HG03469 (cell line): ENCODE data around the gene MRPS15.
A peak's percentile ranks its signal among the peaks of the same experiment; 100 is the strongest.
"Not testable (repeated sequence)": the region's sequence is repeated elsewhere in the genome, so short reads cannot be mapped to it uniquely, and the experiment has no call there.

Experiments
- ATAC-seq: cut with Tn5 transposase; IDR thresholded peaks from one replicate; pipeline ENCODE4 v1.9.1; 2021; ENCODE audit warnings: mild to moderate bottlenecking, moderate library complexity, moderate number of reproducible peaks; ENCODE audit not compliant: unreplicated experiment

Gene MRPS15

DNA sequence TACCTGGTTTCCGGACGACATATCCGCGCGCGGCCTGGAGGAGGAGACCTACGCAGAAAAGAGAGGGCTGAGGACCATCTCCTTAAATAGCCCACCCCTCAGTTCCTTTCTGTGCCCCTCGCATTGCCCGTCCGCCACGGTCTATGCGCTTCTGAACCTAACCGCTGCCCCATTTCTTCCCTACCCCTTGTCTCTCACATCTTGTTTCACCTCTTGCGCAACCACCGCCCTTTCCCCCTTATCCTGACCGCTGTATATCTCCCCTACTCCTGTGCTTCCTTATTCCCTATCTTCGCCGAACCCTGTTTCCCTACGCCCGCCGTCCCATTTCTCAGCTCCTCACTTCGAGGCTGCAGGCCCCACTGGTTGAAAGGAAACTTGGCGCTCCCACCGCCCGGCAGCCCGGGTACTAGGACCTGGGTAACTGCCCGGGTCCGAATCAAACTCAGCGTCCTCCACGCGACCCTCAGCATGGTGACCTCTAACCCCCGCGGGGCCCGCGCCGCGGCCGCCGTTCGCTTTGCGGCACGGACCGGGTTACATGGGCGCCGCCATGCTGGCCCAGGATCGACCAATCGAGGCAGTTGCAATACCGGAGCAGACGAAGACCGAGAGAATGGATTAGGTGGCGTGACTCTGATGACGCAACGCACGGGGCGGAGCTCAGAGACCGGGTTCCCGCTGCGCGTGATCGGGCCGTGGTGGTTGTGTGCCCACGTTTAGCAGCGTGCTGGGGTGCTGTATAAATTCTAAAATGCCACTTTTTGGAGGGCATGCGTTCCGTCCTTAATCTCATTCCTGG is at the start of gene MRPS15:
Gene MRPS15, minus strand, starts transcription at position 582 of the 802 bp plus-strand sequence. Its CDS starts 109 bp downstream, at position 473.
- peak; percentile 77 for ATAC-seq

DNA sequence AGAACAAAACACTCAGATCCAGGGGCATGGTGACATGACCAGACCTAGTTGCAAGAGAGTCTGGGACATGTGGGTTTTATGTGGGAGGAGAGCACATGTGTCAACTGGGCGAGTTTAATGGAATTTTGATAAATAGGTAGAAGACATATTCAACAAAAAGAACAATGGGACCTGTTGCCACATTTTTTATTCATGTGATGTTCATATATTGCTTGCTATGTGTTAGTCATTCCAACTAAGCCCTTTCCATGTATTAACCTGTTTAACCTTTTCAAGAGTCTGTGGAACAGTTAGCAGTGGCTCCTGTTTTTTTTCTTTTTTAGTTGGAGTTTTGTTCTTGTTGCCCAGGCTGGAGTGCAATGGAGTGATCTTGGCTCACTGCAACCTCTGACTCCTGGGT is 48.7 kb upstream of the MRPS15 start:
- no peak for ATAC-seq

DNA sequence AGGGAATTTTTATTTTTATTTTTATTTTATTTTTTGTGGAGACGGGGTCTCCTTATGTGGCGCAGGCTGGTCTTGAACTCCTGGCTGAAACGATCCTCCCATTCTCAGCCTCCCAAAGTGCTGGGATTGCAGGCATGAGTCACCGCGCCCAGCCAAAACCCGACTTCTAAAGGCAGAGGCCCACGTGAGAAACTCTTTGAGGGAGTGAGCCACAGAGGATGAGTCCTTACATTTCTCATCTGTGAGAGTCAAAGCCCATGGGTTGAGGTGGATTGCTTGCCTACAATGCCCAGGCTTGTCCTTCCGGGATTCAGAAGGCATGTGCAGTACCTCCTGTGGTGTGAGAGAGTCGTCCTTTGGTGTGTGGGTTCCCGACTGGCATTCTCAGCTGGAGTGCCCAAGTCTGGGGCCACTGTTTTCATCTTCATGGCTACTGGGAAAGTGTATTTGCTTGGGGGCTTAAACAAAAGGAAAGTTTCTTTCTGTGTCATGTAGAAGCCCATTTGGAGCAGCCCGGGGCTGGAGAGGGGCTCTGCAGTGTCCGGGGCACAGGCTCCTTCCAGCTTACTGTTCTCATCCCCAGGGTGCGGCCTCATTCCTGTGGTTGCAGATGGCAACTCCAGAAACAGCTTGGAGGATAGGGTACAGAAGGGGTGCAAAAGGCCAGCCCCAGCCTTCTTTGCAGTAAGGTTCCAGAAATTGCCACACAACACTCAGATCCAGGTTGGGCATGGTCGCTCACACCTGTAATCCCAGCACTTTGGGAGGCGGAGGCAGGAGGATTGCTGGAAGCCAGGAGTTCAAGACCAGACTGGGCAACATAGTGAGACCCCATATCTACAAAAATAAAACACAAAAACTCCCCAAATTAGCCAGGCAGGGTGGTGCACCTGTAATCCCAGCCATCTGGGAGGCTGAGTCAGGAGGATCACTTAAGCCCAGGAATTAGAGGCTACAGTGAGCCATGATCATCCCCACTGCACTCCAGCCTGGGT is 47.9 kb upstream of the MRPS15 start:
- no peak for ATAC-seq

DNA sequence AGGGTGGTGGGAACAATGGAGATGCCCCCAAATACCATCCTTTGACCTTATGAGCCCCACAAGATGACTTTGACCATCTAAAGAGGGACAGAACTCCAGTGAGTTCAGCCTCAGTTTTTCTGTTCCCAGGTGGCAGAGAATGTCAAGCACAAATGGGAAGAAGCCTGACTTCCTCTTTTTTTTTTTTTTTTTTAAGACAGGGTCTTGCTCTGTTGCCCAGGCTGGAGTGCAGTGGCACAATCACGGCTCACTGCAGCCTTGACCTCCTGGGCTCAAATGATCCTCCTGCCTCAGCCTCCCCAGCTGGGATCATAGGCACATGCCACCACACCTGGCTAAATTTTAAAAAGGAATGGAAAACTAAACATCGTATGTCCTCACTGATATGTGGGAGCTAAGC is 47.0 kb upstream of the MRPS15 start:
- ATAC-seq: not testable (repeated sequence)

DNA sequence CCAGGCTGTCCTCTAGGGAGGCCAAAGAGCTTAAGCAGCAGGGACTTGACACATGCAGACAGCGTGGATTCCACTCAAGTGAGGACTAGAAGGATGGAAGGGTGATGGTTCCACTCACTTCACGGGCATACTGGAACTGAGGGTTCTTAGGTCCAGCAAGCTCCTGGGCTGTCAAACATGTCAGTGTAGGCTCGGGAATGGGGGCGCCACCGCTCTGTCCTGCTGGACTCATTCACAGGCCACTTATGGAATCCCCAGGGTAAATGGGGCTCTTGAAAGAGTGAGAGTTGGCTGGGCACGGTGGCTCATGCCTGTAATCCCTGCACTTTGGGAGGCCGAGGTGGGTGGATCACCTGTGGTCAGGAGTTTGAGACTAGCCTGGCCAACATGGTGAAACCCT is 46.2 kb upstream of the MRPS15 start:
- ATAC-seq: no peak

DNA sequence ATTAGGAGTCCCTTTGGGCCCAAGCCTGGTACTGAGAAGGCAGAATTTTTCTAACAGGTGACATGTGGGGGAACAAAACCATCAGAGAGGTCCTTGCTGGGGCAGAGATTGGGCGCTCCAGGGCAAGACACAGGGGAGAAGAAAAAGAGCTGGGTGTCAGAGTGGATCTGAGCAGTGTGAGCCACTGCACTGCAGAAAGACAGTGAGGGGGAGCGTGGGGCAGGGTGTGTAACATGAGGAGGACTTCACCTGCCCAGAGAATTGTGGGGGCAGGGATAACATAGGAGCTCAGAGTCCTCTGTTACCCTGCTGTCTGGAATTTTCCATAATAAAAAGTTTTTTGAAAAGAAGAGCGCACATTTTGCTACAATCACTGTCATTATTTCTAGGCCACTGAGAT is 44.1 kb upstream of the MRPS15 start:
- ATAC-seq: no peak

DNA sequence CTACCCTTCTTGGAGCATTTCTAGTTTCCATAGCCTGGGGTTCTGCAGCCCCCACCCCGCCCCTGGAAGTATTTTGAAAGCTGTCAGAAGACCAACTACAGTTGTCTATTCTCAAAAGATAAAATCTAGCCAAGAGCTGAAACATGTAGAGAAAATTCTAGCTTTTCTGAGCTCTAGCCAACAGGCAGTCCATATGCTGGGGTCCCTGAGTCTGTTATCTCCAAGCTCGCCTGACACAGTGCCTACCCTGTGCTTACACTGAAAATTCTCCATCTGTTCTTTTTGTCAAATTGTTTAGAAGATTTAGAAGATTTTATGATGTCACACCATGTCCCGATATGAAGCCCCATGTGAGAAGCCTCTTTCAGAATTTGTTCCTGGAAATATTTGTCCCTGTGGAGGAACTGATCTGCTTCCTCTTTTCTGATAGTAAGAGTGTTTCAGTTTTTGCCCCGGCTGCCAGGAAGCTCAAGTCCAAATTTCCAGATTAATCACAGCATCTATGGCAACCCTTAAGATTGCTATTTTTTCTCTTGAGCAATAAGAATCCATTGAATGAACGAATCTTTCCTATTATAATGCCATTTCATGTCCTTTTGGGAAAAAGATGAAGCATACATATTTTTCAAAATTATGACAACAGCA is 42.2 kb upstream of the MRPS15 start:
- no peak for ATAC-seq

DNA sequence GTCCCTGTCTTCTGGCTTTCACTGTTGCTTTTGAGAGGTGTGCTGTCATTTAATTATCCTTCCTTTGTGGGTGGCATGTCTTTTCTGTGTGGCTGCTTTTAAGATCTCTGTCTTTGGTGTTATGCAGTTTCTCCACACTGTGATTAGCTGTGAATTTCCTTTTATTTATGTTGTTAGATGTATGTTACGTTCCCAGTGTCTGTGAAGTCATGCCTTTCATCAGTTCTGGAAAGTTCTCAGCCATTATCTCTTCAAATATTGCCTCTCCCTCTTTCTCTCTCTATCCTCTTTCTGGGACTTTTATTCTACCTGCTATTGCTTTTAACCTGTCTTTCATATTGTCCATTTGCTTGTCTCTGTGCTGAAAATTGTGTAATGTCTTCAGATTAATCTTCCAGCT is 39.5 kb upstream of the MRPS15 start:
- ATAC-seq: no peak

DNA sequence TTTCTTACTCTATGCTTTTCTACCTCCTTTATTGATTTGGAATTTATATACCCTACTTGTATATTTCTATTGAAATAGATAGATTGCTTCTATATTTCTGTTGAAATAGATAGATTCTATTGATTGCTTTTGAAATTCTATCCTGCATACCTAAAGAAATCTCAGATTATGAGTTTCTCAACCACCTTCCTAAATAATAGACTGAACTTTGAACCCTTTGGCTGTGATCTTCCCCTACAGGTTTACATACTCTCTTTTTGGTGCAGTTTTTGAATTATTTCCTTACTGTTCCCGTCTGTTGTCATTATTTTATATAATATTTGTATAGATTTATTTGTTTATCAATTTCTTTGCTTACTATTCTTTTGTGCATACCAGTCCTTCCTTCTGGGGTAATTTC is 39.0 kb upstream of the MRPS15 start:
- no peak for ATAC-seq

DNA sequence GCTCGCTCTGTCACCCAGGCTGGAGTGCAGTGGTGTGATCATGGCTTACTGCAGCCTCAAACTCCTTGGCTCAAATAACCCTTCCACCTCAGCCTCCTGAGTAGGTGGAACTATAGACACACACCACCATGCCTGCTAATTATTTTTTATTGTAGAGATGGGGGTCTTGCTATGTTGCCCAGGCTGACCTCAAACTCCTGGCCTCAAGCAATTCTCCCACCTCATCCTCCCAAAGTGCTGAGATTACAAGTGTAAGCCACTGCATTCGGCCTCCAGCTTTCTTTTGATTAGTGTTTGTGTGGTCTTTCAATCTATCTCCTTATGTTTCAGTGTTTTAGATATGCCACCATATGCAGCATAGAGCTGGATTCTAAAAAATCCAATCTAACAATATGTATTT is 38.4 kb upstream of the MRPS15 start:
- no peak for ATAC-seq

DNA sequence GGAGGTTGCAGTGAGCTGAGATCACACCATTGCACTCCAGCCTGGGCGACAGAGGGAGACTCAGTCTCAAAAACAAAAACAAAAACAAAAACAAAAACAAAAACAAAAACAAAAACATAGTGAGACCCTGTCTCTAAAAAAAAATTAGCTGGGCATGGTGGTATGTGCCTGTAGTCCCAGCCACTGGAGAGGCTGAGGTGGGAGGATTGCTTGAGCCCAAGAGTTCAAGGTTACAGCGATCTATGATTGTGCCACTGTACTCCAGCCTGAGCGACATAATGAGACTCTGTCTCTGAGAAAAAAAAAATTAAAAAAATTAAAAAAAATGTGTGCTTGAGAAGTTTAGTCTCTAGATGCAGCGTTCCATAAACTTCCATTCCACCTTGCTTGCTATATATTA is 37.7 kb upstream of the MRPS15 start:
- not testable (repeated sequence) for ATAC-seq

DNA sequence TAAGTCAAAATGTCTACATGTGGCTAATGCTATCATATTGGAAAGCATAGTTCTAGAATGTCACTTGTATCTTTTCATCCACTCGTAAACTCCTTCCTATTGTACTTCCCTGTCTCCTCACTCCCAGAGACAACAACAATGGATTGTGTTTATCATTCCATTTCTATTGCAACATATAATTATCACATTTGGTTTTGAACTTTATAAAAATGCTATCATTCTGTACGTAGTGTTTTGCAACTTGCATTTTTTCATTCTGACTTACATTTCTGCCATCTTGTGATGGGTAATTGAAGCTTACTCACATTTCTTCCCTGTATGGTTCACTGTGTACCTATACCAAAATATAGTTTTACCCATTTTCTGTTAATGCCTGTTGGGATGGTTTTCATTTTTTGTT is 33.0 kb upstream of the MRPS15 start:
- ATAC-seq: no peak

DNA sequence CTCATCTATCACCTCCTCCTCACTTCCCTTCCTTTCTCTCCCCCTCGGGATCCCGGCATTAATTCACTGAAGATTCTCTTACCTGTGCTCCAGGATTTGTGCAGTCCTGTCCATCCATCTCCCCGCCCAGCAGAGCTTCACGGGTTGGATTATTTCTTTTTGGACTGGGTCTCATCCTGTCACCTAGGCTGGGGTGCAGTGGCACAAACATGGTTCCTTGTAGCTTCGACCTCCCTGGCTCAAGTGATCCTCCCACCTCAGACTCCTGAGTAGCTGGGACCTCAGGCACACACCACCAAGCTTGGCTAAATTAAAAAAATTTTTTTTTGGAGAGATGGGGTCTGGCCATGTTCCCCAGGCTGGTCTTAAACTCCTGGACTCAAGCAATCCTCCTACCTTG is 30.8 kb upstream of the MRPS15 start:
- ATAC-seq: no peak

DNA sequence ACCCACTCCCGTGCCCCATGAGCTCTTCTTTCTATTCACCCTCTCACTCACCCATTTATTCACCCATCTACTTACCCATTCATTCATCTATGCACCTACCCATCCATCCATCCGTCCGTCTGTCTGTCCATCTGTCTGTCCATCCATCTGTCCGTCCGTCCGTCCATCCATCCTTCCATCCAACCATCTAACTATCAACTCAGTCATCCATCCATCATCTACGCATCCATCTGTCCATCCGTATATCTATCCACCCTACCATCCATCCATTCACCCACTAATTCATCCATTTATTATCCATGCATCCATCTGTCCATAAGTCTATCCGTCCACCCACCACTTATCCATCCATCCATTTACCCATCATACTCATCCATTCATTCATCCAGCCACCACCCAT is 29.3 kb upstream of the MRPS15 start:
- ATAC-seq: no peak

DNA sequence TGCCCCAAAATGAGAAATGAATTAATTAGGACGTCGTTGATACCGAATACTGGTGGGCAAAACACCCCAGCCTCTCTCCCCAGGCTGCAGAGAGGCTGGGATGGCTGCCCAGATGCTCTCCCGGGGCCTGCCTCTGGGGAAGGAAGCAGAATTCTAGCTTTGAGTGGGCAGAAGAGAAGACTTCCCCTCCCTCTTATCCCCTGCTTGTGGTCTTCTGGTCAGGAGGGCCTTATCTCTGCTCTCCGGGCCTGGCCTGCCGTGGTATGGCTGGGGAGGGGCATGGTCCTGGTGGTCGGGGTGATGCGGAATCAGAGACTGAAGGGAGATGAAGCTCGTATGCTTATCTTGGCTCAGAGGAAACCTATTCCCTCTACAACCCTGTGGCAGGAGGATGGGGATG is 28.3 kb upstream of the MRPS15 start:
- ATAC-seq: no peak

DNA sequence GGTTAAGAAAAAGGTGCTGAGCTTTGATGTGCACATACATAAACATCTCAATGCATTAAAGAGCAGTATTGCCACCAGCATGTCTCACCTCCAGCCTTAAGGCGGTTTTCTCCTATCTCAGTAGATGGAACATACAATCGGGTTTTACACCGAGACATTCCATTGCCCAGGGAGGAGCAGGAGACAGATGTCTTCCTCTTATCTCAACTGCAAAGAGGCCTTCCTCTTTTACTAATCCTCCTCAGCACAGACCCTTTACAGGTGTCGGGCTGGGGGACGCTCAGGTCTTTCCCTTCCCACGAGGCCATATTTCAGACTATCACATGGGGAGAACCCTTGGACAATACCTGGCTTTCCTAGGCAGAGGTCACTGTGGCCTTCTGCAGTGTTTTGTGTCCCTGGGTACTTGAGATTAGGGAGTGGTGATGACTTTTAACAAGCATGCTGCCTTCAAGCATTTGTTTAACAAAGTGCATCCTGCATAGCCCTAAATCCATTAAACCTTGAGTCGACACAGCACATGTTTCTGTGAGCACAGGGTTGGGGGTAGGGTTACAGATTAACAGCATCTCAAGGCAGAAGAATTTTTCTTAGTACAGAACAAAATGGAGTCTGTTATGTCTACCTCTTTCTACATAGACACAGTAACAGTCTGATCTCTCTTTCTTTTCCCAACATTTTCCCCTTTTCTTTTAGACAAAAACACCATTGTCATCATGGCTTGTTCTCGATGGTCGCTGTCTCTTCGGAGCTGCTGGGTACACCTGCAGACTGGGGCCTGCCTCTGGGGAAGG is 25.3 kb upstream of the MRPS15 start:
- ATAC-seq: not testable (repeated sequence)

DNA sequence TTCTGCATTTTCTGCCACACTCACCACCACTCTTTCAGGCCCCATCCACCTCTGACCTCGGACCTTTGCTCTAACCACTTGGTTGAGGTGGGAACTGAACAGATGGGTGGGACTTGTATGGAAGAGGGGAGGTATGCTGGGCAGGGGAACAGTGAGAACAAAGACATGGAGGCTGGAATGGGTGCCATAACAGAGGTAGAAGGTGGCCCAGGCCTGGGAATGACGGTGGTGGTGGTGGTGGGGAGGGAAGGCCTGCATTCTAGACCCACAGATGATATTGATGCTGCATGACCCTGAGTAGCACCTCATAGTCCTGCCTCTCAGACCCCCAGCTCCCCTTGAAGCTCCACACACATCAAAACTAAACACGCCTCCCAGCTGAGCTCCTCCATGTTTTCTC is 23.7 kb upstream of the MRPS15 start:
- ATAC-seq: no peak

DNA sequence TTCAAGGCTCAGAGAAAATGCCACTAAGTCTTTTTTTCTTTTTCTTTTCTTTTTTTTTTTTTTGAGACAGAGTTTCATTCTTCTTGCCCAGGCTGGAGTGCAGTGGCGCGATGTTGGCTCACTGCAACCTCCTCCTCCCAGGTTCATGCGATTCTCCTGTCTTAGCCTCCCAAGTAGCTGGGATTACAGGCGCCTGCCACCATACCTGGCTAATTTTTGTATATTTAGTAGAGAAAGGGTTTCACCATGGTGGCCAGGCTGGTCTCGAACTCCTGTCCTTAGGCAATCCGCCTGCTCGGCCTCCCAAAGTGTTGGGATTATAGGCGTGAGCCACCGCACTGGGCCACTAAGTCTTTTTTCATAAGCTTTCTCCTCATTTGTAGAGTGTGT is 23.1 kb upstream of the MRPS15 start:
- not testable (repeated sequence) for ATAC-seq

DNA sequence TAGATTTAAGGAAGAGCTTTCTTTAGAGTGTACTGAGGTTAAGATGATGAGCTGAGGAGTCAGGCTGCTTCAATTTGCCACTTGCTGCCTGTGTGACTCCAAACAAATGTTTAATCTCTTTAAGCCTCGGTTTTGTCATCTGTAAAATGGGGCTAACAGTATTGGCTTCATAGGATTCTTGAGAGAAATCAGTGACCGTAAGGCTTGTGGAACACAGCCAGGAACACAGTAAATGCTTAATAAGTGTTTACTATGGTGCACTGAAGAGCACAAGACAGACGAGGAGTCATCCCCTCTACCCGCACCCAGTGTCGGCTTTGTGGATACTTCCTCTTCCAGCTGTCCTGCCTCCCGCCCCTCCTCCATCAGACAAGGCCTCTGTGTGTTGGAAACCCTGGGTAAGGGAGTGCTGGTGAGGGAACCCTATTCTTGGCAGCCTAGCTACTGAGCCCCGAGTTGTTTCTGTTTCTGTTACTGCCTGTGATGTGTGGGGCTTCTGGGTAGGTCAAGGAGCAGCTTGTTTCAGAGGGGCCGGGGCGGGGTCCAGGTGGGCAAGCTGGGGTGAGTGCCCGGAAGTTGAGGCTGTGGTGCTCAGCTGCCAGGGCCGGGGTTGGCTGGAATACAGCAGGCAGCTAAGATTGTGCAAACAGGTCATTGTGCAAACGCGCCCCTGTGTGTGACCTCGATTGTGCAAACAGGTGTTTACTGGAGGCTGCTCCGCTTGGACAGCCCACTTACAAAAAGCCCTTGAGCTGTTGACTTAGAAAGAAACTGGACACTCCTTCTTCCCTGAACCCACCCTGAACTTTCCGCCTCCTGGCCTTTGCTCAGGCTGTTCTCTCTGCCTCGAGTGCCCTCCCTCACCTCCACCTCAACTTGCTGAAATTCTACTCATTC is 22.5 kb upstream of the MRPS15 start:
- ATAC-seq: no peak

DNA sequence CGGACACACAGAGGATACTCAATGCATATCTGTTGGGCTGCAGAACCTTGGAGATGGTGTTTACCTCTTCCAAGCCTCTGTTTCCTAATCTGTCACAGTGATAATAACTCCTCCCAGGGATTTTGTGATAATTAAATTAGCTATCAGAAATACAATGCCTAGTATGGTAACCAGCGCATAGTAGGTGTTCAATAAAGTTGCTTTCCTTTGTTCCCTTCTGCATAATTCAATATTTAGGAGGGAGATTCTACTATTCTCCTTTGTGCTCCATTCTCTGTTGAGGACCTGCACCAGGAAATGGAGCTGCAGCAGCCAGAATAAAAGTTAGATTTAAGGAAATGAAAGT is 21.9 kb upstream of the MRPS15 start:
- ATAC-seq: no peak
